HK-2 (cell line): ENCODE measurements around the gene CBFA2T2.
A peak's percentile ranks its signal among the peaks of the same experiment; 100 is the strongest.

Experiments
- DNase-seq: peaks from one replicate; pipeline ENCODE4 v3.0.0-alpha.2; 2018; ENCODE audit not compliant: unreplicated experiment

CBFA2T2 gene

DNA sequence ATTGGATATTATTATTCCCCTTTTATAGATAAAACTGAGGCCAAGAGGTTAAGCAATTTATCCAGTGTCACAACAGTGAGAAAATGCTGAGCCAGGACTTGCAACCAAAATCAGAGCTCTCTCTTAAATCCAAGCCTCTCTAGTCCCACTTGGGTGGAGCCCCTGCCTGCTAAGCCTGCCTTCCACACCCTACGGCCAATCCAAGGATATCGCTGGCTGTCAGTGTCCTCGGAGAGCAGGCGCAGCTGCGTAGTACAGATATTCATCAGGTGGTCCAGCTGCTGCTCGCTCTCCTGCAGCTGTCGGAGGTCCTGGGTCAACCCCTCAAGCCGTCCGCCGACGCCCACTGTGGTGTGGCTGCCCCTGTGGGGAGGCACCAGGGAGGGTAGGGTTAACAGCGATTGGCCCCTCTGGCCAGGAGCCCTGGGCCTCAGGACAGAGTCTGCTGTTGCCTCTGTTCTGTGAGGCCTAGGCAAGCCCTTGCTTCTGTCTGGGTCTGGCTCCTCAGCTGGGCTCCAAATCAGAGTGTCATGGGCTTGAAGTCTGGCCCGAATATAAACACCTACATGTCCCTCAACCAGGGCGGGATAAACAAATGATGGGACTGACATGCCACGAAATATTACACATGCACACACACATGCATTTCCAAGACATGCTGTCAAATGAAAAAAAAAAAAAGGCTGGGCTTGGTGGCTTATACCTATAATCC, 188.3 kb downstream of the CBFA2T2 start:
- DNase-seq = no peak

DNA sequence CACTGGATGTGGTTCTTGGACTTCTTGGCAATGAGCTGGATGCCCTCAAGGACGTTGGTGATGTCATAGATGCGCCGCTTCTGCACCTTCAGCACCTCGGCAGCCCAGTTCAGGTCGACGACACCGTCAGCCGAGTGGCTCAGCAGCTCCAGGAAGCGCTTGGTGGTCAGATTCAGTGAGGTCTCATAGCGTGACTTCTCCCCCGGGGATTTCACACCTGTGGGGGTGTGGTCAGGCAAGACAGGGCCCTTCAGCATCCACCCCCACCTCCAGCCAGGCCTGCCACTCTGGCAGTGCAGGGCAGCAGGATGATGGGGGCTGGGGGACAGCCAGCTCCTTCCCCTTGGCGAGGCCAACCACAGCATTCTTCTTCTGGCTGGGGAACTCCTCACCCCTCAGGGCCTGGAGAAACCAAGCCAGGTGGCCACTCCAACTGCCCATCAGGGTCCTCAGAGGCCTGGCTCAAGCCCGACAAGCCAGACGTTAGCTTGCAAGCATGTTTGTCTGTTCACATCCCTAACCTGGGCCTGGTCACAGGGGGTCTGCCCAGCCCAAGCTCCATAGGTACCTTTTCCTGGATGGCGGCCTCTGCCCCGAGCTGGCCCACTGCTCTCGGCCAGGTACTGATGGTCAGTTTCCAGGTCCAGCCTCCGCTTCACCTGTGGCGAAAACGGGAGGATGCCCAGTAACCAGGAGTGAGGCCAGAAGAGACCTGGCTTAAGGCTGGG, 190.0 kb downstream of the CBFA2T2 start:
- no peak for DNase-seq

DNA sequence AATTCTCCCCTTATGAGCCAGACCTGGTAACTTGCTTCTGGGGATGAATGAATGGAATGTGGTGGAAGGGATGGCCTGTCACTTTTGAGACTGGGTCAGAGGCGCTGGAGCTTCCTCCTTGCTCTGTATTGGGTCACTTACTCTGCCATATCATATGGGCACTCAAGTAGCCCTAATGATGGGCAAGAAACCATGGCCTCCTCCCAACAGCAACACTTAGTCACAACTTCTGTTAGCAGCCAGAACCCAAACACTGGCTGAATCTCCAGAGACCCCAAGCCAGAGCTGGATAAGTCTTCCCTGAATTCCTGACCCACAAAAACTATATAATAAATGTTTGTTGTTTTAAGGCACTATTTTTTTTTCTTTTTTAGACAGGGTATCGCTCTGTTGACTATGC, 190.8 kb downstream of the CBFA2T2 start:
- no peak for DNase-seq

DNA sequence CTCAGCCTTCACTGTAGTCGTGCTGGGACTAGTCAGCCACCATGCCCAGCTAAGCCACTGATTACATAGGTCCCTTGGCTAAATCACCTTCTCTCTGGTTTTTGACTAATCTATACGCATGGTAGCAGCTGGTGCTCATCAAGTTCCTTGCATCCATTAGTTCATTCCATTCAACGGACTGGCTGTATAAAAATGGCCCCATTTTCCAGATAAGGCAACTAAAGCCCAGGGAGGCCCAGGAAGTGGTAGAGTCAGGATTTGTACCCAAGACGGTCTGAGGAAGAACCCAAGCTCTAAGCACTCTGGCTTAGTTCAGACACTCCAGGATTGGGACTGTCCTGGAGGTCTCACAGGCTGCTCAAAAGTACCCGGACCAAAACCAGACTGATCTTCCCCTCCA, 191.4 kb downstream of the CBFA2T2 start:
- no peak for DNase-seq

DNA sequence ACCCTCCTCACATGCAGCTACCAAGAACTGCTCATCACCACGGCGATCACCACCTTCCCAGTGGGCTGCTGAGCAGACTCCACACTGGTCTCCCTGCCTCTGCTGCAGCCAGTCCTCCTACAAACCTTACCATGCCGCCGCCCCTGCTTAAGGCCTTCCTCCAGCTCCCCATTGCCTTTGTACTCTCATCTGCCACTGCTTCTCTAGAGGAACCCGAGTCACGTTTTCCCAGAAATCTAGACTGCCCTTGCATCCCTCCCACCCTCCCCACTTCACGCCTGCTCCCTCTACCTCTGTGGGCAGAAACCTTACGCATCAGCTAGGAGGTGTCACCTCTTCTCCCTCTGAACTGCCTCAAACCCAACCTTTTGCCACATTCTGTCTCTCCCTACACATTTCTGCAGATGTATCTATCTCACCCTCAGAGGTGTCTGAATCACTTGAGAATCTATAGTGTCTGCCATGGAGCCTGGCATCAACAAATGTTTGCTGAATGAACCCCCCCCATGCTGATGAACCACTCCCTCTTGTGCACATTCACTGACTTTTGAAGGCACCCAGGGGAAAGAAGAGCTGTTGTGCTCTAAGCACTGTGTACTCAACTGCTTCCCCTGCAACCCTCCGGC, 191.9 kb downstream of the CBFA2T2 start:
- no peak for DNase-seq

DNA sequence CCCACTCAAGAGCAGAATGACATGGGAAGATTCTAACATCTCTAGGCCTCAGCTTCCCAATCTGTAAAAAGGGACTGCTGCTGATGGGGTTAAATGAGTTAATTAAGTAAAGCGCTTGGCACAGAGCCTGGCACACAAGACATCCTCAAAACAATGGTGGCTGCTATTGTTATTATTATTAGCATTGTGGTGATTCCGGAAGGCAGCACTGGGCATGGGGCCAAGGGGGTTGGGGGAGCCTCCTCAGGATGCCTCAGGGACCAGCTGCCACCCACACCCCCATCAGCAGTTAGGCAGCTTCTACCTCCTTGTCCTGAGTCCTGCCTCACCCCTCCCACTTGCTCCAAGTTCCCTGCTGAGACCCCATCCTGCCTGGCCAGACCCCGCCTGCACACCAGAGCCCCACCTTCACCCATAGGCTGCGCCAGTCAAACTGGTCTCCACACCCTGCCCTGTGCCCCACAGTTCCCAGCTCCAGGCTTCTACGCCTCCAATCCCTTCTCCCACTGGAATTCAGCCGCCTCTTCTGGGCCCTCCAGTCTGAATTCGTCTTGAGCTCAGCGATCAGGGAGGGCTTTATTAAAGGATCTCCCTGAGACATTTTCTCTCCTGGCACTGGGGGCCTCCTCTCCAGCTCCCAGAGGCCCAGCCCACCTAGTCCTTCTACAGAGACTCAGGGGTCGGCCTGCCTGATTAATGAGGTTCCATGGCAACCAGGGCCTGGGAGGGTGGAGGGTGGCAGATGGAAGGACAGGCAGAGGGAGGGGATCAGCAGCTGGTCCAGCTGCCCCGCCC, 194.8 kb downstream of the CBFA2T2 start:
- DNase-seq = no peak

DNA sequence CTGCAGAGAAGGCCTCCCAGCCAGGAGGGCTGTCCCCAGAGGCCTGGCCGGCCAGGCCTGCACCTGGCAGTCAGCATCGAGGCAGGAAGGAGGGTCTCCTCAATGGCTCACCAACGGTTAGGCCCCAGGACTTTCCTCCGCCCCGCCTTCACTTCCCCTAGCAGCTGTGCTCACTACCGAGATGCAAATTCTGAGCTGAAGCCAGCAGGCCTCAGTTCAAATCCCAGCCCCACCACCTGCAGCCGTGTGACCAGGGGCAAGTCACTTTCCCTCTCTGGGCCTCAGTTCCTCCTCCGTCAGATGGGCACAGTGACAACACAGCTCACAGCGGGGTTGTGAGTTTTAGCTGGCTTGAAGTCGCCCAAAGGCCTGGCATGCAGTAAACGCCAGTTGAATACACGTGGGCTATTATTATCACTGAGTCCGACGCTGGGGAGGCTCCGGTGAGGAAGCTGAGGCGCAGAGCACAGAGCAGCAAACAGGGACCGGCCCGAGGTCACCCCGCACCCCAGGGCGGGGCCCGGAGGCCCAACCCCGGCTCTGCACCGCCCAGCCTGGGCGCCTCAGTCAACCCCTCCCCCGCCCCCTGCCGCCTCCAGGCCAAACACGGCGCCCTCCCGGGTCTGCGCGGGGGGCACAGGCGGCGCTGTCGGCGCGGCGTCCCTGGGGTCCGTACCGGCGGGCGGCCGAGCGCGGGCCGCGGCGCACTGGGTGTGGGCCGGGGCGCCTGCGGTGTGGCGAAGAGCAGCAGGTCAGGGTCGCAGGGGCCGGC, 195.6 kb downstream of the CBFA2T2 start:
- DNase-seq = peak; percentile 73

DNA sequence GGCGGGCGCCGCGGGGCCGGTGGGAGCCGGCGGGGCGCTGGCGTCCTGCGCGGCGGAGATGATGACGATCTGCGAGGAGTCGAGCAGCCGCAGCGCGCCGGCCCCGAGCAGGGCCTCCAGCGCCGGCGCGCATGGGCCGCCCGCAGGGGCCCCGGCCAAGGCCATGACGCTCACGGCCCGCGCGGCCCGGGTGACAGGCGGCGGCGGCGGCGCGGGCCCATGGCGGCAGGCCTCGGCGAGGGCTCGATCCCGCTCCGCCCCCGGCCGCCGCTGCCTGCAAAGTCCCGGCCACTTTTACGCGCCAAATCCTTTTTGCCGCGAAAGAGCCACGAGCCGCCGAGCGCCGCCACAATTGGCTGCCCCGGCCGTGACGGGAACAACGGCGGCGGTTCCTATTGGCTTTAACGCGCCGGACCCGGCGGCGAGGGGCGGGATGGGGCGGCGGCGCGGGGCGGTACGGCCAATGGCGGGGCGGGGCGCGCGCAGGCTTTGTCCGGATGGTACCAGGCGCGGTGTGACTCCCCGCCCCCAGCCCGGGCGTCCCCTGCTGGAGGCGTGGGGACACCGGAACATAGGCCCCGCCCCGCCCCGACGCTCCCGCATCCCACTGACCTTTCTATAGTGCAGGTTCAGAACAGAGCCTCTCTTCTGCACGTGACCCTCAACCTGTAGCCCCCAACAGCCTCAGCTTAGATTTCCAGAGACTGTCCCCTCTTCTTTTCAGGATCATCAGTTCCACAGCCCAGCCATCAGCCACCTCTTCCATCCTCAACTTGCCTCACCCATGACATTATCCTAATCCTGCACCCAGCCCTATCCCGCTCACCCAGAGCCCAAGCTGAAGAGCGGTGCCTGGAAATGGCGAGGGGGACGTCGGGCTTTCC, 196.4 kb downstream of the CBFA2T2 start, which contains the start of gene E2F1:
Gene E2F1, minus strand, starts transcription at position 286 of the 884 bp plus-strand sequence. Its CDS starts 121 bp downstream, at position 165.
- peak; percentile 99 for DNase-seq

DNA sequence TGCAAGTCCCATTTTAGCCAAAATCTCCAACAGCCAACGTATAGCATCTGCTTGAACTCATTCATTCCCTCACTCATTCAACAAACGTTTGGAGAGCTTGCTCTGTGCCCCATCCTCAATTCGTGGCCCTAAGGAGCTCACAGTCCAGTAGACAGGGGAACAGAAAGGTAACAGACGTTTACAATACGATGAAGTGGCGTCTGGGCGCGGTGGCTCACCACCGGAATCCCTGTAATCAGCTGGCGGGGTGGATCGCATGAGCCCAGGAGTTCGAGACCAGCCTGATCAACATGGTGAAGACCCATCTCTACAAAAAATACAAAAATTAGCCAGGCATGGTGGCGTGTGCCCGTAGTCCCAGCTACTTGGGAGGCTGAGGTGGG, 197.1 kb downstream of the CBFA2T2 start:
- no peak for DNase-seq

DNA sequence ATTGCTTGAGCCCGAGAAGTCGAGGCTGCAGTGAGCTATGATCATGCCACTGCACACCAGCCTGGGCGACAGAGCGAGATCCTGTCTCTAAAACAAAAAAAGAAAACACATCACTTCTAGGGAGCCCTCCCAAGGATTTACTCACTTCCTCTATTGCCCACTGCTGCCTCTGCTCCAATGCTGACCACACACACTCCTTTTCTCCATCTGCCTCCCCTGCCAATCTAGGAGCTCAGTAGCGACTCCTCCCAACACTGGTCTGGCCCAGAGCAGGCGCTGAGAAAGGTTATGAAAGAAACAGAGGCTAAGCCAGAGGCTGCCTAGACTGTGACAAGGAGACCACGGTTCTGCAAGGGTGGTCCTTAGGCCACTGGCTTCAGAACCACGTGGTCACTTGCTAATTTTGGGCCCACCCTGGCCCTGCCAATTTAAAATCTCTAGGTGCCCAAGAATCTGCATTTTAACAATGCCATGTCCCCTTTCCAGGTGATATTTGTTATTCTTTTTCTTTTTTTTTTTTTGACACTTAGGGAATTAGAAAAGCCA, 197.5 kb downstream of the CBFA2T2 start:
- peak; percentile 20 for DNase-seq

DNA sequence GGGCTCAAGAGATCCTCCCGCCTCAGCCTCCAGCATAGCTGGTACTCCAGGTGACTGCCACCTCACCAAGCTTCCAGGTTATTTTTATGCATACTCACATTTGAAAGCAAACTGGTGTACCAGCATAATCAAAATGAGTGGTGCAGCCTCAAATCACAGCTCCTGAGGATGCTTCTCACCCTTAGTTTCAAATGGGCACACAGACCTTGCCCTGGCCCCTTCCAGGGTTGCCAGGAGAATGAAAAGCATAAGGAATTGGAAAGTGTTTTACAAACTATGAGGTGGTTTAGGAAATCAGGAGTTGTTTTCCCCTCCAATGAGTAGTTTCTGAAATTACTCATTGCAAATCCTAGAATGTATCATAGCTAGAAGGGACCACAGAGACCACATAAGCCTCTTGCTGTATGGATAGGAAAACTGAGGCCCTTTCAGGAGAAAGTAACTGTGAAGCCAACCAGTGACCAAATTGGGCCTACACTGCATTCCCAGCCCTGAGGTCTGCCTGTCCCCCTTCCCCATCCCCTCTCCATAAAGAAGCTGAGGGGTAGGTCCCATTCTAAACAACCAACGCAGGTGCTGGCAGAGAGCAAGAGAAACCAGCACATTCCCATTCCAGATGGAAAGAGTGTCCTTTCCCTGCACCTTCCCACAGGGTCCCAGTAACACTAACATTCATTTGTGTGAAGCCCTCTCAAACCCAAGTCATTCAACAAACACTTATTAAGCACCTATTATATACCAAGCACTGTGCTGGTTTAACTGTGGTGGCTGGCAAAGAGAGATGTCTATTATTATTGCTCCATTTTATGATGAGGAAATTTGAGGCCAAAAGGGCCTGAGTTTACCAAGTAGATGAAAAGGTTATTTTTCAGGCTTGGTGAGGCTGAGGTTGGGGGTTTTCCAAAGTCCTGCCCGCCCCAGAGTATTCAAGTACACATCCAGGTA, 198.4 kb downstream of the CBFA2T2 start:
- no peak for DNase-seq

DNA sequence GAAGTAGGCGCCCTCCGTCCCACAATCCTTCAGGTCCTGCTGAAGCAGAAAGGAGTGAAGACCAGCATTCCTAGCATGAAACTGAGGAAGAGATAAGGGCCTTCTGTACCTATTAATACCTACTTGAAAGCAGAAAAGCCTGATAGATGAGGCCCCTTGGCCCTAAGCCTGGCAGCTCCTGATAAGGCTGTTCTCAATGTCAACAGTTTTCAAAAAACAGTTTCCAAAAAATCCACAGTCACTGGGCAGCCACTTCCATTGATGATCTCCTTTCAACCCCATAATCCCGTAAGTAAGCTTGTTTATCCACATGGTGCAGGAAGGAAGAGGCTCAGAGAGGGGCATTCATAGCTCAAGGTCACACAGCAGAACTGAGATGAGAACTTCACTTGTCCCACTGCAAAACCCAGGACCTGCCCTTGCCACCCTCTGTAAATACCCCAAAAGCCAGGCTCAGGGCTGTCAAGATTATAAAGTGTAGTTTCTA, 199.1 kb downstream of the CBFA2T2 start:
- DNase-seq = no peak

DNA sequence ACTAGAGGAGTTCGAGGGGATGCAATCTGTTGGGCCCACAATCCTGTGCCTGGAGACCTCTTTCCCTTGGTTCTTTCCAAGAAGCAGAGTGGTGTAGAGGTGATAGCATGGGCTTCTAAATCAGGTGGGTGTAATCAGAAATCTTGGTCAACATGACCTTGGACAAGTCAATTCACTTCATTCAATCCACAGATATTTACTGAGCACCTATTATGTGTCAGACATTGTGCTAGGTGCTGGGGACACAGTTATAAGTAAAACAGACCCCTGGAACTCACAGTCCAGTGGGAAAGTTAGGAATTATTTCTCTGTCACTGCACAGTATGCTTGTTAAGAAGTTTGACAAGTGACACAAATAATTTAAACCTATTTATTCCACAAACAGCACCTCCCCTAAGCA, 199.6 kb downstream of the CBFA2T2 start:
- DNase-seq = no peak

DNA sequence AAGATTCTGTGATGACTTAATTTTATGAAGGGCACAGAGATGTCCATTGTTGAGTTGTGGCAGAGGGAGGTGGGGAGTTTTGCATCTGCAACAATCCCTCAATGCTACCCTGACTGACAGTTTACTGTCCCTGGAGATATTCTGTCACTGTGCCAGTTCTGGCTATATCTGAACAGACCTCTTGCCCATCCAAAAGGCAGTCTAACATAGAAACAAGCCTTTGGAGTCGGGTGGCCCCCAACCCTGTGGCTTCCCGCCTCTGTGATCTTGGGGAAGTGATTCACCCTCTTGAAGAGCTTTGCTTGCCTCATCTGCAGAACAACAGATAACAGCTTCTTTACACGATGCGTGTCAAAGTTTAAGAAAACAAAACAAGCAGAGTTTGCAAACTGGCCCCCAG, 200.1 kb downstream of the CBFA2T2 start:
- DNase-seq = peak; percentile 52

DNA sequence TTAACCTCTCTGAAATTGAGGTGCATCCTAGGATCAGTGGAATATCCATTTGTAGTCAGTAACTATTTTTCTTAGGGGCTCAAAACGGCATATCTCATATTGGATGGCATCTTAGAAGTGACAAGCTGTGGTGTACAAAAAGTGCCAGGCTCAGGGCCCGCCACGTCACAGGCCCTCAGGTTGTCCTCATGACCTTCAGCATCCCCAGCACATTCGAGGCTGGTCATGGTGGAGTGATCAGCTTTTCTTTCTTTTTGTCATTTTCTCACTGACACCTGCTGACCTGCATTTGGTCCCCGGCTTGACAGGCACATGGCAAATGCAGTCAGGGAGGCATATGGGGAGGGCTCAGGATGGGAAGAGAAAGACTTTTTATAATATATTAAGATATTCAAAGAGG, 203.4 kb downstream of the CBFA2T2 start:
- no peak for DNase-seq

DNA sequence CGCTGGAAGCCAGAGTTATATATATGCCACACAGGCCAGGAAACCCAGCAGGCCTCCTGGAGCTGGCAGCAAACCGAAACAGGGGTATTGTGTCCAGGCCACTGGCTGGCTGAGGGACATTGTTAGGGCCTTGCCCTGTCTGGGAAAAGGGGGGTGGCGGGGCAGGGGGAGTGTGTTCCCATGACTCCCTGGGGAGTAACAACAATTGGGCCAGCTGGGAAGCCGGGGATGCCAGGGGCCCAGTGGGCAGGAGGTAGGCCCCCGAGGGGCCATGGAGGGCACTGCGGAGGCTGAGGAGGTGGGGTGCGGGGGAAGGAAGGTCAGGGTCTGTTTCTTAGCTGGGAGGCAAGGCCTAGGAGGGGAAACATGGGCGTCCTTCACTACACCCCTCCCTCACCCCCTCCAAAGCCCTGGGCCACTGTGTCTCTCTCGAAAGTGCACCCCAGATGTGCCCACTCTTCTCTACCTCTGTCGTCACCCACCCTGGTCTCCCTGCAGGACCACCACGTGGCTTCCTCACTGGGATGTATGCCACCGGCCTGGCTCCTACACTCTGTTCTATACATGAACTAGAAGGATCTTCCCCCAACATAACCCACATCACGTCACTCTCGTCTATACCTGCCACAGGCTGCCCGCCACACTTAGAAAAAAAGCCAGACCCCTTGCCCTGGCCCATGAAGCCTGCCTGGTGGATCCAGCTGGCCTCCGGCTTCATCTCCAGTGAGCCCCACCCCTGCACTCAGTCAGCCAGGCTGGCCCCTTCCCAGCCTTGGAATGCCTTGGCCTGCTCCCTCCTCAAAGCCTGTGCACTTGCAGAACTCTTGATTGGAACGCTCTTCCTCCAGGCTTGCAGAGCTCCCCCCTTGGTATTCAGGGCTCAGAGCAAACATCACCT, 204.1 kb downstream of the CBFA2T2 start:
- DNase-seq = no peak

DNA sequence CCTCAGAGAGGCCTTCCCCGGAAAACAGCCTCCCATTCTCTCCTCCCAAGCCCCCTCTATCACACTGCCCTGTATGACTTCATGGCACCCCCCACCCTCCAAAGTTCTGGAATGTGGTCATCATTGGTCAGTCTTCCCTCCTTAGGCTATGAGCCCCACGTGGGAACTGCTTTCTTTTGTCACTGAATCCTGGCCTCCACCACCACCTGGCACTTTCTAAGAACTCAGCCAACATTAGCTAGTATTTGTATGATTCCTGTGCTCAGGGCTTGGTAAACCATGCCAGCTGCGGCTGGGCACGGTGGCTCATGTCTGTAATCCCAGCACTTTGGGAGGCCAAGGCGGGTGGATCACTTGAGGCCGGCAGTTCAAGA, 204.7 kb downstream of the CBFA2T2 start:
- DNase-seq = no peak

DNA sequence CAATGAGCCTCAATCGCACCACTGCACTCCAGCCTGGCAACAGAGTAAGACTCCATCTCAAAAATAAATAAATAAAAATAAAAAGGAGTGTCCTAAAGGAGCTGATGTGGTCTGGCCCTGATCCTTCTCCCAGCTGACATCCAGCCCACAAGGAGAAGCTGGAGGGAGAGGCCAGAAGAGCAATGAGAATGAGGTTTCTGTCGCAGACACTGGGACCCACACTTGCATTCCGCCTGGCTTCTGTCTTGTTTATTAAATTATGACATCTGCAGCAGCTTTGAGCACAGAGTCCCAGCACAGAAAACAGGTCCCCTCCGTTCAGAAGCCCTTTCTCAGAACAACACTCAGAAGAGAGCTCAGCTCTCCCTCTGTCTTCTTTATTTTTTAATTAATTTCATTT, 206.6 kb downstream of the CBFA2T2 start:
- no peak for DNase-seq
